GM19324 (cell line): ENCODE measurements around the gene GHSR.

Source experiments
- ATAC-seq: cut with Tn5 transposase; IDR thresholded peaks from one replicate; pipeline ENCODE4 v1.9.1; 2021; ENCODE audit warnings: mild to moderate bottlenecking, moderate library complexity; ENCODE audit not compliant: unreplicated experiment, low FRiP score

Gene GHSR

DNA sequence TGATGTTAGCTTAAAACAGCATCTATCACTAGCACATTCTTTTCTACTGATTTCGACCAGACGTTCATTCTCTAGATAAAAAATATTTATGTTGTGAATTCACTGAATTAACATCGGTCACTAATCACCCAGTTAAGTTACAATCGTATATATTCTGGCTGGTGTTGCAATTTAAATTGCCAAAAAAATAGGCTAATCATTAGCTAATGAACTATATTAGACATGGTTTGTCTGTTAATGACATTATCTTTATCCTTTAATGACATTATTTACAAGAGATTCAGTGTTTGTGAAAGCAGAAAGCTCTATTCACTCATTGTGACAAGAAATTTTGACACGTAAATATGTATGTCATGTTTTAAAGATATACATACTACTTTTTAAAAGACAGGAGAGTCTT, 6.7 kb downstream of the GHSR start:
- ATAC-seq, result no peak

DNA sequence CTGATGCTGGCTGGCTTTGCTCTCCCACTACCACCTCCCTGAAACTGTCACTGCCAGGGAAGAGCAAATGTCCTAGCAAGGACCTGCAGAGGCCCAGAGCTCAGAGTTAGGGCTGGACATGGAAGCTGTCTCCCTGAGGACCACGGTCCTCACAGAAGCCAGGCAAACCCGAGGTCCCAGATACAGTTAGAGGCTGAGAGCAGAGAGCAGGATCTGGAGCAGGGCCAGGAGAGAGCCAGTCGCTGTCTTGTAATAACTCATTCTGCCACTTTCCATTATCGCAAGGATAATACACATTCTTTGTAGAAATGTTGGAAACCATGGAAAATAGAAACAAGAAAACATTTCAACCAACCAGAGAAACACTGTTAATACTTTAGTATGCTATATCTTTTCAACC, 10.1 kb downstream of the GHSR start:
- no peak for ATAC-seq

DNA sequence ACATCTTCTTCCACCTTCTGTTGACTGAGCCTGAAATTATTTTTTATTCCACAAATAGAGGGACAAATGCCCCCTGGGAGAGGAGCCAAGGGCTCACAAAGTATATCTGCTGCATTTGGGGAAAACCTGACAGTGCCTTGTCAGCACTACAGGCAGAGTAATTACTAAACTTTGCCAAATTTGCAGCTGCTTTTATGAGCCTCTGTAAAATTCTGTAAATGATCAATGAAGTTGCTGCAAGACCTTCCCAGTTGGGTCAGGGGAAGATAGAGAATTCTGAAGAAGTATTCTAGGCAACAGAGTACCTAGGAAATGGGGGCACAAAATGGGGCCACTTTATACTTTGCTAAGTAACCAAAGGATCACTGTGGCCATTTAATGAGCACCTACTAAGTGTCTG, 10.5 kb downstream of the GHSR start:
- ATAC-seq, result no peak

DNA sequence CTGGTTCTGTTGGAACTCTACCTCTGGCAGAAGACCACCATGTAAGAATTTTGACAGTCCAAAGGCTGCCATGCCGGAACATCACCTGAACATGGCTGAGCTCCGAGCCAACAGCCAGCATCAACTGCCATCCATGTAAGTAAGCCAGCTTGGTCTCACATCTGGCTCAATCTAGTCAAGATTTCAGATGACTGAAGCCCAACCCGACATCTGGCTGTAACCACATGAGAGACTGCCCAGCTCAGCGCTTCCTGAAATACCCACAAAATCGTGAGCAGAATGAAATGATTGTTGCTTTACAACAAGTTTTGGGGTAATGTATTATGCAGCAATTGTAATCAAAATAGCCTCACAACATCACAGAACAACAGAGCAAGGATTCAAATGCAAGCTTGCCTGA, 32.9 kb downstream of the GHSR start:
- no peak for ATAC-seq

DNA sequence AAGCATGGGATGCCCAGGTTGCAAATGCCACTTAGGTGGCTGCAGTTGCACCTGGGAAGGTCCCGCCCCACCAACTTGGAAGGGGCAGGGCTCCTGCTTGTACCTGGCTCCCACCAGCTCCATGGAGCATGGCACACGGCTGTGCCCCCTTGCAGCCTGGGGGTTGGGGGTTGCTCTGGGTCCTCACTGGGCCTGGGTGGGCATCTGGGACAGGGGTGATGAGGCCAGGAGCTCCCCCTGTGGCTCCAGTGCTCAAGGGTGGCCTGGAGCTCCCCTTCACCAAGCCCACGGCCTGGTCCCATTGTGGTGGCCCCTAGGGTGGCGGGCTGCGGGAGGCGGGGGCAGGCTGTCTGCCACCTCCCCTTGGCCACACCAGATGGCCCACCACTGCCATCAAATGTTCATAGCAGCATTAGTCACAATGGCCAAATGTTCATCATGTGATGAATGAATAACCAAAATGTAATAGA, 36.7 kb downstream of the GHSR start:
- ATAC-seq, result no peak

DNA sequence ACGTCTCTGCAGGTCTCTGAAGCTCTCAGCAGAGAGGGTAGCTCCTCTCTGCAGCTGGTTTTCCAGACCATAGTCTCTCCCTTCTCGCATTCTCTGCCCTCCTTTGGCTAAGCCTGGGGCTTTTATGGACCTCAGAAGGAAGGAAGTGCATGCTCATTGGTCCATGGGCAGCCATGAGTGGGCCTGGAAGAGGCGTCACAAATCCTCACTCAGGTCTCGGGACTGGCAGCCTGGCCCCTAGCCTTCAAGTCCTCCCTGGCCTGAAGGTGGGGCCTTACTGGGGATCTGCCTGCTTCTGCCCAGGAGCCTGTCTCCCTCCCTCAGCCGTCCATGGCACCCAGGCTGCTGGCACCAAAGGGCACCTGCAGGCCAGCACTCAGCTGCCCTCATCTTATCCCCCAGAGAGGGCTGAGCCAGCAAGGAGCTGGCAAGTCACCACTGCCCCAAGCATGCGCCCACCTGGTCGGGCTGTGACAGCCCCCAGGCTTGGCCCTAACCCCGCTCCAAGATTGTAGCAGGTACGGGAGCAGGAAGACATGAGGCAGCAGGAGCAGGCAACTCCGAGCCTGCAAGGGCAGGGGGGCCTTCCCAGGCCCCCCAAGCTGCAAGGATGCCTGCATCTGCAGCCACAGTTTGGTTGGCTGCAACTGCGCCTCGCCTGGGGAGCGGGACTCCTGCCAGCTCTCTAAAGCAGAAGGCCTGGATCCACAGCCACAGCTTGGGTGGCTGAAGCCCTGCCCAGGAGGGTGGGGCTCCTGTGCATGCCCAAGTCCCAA, 37.4 kb downstream of the GHSR start:
- ATAC-seq, result no peak

DNA sequence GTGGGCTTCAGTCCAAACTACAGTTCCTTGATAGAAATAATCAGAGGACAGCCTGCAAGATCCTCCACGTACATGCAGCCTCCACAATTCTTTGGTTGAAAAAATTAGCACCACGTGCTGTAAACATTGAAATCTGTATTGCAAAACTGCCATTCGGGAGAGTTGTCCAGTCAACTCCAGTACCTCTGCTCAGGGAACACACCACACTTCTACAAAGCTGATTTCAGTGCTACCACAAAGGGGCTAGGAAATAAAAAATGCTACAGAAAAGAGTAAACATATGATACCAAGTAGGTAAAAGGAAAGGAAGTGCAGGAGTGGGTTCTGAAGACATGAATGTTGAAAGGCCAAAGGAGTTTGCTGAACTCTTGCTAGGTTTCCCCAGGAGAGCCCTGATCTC, 40.4 kb downstream of the GHSR start:
- no peak for ATAC-seq

DNA sequence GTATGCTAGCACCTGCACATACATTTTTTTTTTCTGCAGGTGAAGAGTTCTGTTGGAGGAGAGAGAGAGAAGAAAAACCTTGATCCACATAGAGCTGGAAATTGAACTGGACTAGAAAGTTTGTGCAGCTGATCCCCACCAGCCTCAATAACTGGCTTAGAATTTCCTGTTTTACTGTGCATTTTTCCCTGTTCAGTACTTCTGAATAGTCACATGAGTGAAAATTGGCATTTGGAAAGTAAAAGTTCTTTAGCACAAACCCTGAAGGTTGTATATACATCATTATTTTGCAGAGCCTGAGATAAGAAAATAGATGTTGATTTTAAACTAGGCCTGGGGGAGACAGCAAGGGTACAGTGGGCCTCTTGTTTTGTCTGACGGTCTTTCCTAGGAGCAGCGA, 42.3 kb downstream of the GHSR start:
- ATAC-seq, result no peak

DNA sequence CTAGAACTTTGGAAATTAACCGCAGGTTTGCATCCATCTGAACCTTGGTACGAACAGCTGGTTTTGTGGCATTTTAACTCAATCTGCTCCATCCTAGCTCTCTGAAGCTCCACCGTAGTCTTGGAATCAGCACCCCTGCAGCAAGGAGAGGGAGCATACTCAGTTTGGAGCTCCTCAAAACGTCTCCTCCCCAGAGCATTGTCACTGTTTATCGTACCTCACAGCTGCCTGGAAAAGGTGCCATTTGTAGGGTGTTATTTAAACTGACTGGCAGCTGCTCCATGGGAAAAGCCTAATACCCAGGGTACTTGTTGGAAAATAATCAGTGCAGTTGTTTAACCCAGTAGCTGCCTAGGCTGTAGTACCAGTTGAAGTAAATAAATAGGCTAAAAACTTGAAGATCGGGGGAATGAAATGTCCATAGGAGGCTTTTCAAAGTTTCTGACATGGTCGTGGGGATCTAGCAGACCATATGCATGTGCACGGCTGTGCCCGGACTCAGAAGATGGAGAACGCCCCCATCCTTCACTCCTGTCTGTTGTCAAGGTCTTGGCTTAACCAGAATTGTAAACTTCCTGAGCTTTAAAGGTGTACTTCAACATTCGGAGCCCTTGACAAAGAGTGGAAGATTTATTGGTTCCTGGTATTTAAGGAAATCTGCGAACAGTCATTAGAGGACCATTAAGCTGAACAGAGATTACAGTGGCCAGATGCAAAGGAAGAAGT, 43.9 kb downstream of the GHSR start:
- no peak for ATAC-seq

DNA sequence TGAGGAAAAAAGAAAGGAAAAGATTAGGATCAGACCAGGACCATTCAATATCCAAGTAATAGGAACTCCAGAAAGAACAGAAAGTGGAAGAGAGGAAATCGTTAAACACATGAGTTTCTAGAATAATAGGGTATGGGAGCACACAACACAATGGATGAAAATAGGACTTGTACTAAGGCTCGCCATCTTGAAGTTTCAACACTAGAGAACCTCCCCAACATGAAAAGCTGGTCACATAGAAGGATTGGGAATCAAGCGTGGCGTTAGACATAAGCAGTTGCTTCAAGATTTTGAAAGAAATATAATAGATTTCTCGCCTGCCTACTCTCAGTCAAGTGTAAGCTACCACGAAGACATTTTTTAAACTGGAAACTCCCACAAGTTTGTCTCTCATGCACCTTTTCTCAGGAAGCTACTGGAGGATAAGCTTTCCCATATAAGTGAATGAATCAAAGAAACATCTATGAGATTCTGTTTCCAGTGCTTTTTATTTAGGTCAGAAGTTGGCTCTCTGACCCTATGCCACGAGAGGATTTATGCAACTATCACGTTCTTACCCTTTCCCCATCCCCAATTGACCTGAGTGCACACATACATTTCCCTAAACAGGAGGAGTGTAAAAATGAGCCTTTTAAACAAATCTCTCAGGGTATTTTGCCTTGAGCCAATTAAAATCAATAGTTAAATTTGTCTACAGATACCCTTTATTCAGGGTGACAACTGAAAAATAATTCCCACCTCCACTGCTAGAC, 45.2 kb downstream of the GHSR start:
- ATAC-seq, result no peak

DNA sequence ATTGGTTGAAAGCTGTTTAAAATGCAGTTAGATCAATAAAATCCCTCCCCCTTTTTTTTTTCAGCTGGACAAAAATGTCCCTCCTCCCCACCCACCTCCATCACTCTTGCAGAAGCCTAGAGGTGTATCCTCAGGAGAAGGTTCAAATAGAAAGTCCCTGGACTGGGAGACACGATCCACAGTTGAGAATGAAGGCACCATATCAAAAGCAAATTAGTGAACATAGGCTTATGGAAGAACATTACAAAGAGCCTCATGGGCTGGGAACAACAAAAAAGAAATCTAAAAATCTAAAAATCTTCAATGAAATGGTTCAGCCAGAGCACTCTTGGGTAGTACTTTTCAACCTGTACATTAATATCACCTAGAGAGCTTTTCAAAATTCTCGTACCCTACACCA, 46.2 kb downstream of the GHSR start:
- ATAC-seq, result no peak

DNA sequence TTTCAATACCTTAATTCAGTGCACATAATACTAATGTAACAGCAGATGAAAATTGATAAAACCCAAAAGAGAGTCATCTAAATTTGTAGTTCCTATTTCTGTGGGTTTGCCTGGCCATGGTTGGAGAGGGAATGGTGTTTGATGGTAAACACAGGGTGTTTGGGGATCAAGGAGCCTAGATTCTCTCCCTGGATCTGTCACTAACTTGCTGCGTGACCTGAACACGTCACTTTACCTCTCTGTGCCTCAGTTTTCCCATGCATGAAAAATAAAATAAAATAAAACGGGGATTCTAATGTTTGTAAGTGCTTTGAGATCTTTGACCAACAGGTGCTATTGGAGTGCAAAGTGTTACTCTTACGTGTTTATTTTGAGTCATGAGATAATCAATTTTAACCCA, 49.8 kb downstream of the GHSR start:
- no peak for ATAC-seq

DNA sequence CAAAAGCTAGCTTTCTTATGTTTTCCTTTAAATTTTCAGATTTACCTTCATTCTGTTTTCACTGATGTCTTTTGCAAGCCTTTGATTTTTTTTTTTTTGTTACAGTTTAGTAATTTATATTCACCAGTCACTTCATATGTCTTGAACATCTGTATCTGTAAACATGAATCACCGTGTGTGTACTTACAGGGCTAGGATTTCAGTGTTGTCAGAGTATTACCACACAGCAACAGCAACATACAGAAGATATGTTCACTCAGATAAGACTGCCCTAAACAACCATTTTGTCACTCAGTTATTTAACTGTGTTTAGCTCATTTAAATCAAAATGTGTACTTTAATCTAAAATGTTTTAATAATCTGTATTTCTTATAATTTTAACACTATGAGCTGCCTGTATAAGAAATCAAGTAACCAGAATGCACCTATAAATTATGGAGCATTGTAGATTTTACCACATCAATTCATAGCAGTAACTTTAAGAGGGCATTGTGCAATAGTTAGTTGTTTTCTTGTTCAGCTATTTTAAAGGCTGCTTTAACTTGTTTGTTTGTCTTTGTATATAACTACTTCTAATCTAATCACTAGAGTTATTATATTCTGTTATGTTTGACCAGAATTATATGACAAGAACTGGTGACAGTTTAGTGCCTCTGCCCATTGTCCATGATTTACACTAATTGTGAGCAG, 50.4 kb downstream of the GHSR start:
- ATAC-seq, result no peak

DNA sequence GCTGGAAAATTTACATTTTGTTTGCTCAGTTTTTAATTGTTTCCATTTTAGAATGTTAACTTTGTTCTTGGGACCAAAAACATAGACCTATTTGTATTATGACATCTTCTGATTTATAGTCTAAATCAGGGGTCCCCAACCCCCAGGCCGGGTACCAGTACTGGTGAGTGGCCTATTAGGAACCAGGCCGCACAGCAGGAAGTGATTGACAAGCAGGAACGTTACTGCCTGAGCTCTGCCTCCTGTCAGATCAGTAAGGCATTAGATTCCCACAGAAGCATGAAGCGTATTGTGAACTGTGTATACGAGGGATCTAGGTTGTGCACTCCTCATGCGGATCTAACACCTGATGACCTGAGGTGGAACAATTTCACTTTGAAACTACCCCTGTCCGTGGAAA, 51.9 kb downstream of the GHSR start:
- no peak for ATAC-seq

DNA sequence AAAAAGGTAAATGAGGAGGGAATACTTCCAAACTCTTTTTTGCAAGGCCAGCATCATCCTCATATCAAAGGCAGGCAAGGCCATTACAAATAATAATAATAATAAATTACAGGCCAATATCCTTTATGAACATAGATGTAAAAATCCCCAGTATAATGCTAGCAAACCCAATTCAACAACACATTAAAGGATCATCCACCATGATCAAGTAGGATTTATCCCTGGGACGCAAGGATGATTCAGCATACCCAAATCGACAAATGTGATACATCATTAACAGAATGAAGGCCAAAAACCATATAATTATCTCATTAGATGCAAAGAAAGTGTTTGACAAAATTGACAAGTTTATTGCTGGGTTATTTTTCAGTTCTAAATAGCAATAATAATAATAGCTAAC, 53.6 kb downstream of the GHSR start:
- ATAC-seq, result no peak
